HG02884 (cell line): ENCODE results near the gene ZNHIT6.
A peak's percentile ranks its signal among the peaks of the same experiment; 100 is the strongest.
"Not testable (repeated sequence)": the region's sequence is repeated elsewhere in the genome, so short reads cannot be mapped to it uniquely, and the experiment has no call there.

ENCODE experiments used
- ATAC-seq: cut with Tn5 transposase; IDR thresholded peaks from one replicate; pipeline ENCODE4 v1.9.1; 2021; ENCODE audit warnings: mild to moderate bottlenecking, moderate library complexity; ENCODE audit not compliant: unreplicated experiment

ZNHIT6 gene, protein sequence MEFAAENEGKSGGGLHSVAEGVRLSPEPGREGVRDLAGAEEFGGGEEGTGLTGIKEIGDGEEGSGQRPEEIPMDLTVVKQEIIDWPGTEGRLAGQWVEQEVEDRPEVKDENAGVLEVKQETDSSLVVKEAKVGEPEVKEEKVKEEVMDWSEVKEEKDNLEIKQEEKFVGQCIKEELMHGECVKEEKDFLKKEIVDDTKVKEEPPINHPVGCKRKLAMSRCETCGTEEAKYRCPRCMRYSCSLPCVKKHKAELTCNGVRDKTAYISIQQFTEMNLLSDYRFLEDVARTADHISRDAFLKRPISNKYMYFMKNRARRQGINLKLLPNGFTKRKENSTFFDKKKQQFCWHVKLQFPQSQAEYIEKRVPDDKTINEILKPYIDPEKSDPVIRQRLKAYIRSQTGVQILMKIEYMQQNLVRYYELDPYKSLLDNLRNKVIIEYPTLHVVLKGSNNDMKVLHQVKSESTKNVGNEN

DNA sequence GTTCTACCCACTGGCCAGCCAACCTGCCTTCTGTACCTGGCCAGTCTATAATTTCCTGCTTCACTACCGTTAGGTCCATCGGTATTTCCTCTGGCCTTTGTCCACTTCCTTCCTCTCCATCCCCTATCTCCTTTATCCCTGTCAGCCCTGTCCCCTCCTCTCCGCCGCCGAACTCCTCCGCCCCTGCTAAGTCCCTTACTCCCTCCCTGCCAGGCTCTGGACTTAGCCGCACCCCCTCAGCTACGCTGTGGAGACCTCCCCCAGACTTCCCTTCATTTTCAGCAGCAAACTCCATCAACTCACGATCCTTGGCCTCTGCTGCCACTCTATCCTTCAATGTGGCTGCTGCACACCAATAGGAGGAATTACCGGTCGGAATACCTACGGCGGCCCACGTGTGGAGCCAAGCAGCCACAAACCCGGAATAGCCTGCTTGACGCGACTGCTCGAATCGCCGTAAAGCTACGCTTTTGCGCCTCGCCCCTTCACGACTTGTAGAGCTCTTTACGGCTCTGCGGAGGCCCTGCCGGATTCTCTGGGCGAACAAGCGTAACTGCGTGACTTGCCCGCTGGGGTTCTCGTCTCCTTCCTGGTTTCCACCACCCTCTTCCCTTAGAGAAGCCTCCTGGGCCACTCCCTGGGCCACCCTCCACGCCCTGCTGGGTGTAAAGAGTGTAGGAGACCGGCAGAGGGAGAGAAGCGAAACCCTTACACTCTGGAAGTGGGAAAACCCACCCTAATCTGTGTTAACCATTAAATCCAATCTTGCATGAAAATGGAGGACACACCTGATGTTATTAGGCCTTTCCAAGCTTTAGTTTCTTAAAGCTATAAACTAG, at the start of gene ZNHIT6:
Gene ZNHIT6 (minus strand): TSS at position 444 of the 839 bp plus-strand sequence. CDS start 149 bp downstream, at position 295.
- ATAC-seq, result peak; percentile 86

DNA sequence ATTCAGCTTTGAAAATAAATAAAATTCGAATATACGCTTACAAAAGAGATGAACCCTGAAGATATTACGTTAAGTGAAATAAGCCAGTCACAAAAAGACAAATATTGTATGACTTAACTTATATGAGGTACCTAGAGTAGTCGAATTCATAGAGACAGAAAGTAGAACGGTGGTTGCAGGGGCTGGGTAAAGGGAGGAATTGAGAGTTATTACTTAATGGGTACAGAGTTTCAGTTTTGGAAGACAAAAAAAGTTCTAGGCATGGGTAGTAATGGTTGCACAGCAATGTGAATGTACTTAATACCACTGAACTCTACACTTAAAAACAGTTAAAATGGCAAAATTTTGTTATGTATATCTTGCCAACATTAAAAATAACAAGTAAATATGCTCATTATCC, 48.6 kb upstream of the ZNHIT6 start:
- no peak for ATAC-seq

DNA sequence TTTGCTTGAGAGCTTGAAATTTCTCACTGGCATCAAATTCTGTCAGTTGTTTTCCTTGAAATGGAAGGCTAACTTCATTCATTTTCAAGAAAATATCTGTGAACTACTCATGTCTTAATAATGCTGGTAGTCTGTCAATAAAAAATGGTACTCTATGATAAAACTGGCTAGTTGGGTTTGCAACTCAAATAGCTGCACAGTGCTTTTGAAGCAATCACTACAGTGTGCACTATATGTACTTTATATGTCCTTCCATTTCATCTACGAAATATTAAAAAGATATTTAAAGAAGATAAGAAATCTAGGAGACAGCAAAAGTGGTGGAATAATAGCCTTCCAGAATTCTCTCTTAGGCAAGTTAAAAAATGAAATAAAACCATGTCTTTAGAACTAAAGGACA, 39.9 kb upstream of the ZNHIT6 start:
- ATAC-seq, result no peak

DNA sequence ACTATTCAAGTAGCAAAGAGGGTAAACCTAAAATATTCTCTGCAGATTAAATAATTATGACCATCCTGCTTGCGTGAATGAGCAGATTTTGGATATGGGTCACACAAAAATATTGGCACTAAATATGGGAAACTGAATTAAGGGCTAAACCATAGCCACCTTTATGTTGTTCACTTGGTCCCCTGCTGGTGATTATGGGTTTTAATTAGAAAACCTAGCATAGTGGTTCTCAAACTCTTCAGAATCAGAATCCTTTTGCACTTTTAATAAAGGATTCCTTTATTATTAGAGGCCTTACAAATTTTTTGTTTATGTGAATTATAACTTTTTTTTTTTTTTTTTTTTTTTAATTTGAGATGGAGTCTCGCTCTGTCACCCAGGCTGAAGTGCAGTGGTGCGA, 38.5 kb upstream of the ZNHIT6 start:
- ATAC-seq, result no peak

GRCh38 chr1:85743814-85744213, 35.6 kb upstream of the ZNHIT6 start:
- no peak for ATAC-seq

DNA sequence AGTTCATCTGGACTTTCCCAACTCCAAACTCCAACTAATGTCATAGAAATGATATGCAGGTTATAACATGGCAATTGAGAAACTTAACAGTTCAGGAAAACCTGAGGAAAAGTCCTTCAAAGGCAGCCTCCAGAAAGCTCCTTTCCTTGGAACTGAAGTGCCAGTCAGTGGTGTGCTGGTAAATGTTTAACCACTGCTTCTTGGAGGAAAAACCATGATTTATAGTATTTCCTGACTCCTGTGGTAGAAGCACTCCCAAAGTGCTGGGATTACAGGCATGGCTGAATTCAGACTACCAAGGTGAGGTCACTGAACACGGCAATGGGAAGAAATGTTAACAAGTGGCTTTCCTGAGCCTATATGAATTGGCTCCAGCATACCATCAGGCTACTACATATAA, 26.7 kb upstream of the ZNHIT6 start:
- no peak for ATAC-seq

DNA sequence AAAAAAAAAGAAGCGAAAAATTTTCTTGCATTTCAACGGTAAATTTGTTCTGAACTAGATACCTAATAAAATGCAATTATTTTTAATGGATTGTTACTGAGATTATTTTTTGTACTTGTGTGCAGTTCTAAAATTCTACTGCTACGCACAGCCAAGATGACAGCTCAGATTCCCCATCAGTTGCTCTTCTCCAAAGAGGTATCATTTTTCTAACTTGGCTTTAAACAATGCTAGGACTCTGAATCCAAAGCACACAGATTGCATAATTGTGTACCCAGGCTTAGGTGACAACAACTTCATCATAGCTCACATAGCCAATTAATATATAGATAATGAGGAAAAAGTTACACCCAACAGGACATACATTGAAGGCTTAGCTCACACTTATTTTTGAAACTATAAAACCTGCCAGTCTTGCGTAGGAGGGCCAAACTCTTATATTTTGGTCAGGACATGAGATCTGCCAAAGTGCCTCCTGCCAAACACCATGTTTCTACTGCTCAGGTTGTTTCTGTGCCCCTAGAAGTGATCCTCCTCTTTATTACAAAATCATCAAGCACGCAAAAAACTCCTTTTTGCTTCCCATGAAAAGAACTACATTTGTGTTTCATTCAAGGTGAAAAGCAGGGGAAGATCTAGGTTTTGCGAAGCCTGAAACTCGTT, 10.6 kb upstream of the ZNHIT6 start:
- no peak for ATAC-seq

GRCh38 chr1:85714418-85715114, 6.3 kb upstream of the ZNHIT6 start:
- not testable (repeated sequence) for ATAC-seq

- ATAC-seq, result no peak
Observed at GRCh38 chr1:85708829-85709227, 595 bp upstream of the ZNHIT6 start.

DNA sequence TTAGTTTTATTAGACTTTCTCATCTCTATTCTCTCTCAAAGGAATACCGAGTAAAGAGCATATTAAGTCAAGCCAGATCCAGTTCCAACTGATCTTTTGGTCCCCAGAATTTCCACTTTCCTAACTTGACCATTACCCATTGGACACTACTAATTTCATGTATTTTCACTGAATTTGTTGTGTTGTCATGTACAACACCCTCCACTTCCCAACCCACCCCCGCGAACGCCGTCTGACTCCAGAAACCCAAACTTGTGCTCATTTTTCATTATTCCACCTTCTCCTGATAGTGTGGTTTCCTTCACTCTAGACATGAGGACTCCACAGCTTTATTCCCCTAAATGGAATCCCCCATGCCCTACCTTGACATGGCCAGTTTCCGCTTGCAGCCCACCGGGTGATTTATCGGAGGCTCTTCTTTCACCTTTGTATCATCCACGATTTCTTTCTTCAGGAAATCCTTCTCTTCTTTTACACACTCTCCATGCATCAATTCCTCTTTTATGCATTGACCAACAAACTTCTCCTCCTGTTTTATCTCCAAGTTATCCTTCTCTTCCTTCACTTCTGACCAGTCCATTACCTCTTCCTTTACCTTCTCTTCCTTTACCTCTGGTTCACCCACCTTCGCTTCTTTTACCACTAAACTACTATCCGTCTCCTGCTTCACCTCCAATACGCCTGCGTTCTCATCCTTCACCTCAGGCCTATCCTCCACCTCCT, 805 bp downstream of the ZNHIT6 start:
- ATAC-seq, result peak; percentile 10

DNA sequence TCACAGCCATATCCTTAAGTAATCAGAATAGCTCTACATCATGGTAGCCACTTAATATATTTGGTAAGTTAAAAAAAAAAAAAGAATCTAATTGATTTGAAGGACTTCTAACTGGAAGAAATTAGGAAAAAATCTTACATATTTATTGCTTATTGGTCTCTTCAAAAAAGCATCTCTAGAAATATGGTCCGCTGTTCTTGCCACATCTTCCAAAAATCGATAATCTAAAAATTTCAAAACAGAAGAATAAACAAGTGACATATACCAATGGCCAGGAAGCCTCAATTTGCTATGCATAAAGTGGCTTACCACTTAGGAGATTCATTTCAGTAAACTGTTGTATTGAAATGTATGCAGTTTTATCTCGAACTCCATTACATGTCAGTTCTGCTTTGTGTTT, 2.3 kb downstream of the ZNHIT6 start:
- ATAC-seq, result no peak

DNA sequence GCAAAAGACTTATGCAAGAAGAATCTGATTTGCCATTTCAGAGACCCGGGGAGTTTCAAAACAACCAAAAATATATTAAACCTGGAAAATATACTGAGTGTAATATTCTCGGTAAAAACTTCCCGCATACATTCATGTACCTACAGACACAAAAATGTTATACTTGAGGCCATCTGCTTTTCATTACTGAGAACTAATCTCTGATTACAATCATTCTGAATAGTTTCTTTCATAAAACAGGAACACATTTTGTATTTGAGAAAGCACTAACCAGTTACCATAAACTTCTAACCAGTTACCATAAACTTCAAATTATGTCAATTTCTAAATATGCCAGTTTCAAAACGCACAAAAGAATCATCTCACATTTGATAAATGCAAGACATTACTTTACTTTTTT, 7.8 kb downstream of the ZNHIT6 start:
- ATAC-seq, result no peak

GRCh38 chr1:85697895-85698294, 10.3 kb downstream of the ZNHIT6 start:
- ATAC-seq, result no peak

GRCh38 chr1:85692730-85693314, 15.4 kb downstream of the ZNHIT6 start:
- ATAC-seq, result no peak

DNA sequence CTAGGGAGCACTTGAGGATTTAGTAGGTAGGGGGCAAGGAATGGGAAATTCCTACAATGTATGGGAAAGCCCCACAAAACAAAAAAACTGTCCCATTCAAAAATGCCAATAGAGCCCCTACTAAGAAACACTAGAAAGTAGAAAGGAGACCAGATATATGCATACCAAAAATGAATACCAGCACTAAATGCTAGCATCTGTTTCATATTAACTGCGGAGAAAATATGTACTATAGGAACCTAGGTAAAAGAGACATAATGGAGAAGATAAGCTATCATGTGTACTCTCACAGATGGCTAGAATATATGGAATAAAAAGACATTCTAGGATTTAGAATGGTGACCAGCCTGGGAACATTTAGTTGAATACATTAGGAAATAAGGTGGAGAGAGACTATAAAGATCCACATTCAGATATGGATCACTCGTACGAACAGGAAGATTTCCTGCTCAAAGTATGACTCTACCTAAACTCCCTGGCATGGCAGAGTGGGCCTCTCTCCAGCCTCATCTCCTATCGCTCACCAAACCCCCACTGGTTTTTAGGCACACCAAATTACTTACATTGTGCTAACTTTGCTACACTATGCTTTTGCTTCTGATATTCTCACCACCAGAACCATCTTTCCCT, 18.3 kb downstream of the ZNHIT6 start:
- no peak for ATAC-seq

DNA sequence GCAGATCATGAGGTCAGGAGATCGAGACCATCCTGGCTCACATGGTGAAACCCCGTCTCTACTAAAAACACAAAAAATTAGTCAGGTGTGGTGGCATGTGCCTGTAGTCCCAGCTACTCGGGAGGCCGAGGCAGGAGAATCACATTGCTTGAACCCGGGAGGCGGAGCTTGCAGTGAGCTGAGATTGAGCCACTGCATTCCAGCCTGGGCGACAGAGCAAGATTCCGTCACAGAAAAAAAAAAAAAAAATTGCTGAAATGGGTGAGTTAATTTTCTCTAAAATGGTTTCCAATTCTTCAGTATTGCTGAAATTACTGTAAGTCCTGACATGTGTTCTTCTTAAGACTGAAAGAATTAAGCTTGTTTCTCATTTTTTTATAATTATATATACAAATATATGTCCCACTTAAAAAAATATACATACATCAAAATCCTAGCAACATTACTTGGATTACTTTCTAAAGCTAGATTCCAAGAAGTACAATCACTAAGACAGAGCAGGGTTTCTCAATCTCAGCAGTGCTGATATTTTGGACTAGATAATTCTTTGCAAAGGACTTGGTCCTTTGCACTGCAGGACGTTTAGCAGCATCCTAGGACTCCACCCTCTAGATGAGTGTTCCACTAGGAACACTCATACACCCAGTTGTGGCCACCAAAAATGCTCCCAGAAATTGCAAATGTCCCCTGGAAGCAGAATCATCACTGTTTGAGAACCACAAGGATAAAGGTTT, 24.8 kb downstream of the ZNHIT6 start:
- ATAC-seq, result no peak

- no peak for ATAC-seq
Observed at GRCh38 chr1:85681087-85681486, 27.1 kb downstream of the ZNHIT6 start.

- ATAC-seq, result no peak
Observed at GRCh38 chr1:85678193-85678592, 30.0 kb downstream of the ZNHIT6 start.

DNA sequence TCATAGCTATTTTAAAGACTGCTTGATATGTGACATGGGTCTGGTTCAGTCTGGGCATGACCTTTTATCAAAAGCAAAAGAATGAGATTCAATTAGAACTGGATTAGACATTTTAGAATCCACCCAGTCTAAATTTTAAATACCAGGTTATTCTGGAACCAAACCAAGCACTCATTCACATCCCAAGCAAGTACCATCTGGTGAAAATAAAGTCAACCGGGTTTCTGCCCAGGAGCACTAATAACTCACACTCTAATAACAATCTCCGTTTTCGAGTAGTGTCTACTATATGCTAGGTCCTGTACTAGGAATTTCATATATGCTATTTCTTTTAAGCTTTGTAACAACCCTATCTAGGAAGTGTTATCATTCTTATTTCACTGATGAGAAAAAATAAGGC, 30.6 kb downstream of the ZNHIT6 start:
- ATAC-seq, result no peak
